ENCODE measurements around the gene RBP5.

DNA sequence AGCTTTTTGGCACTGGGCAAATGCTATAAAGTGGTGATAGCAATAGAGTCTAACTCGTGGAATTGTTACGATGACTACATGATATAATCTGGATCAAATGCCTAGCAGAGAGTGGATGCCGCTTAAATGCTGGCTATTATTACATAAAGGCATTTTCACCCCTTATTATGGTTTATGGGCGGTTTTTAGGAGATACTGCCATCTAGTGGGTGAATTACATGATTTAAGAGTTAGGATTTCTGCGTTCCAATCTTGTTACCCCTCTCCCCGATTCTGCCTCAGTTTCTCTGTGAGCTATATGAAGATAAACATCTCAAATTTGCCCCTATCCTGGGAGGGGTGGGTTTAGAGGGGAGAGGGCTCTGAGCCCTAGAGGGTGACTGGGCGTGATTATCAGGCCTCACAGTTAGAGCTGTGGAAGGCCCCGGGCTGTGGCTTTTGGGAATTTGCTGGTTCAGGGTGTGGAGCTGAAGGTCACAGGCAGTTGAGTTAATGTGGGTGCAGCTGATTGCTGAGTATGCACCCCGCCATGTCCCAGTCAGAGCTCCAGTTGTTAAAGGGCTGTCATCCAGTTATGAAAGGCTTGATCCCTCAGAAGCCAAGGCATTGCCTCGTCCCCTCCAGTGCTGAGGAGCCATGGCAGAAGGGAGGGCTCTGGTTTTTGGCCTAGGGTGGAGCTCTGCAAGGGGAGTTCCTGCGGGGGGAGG, 15.9 kb upstream of the RBP5 start:
- TF ChIP-seq, protein P1, sequence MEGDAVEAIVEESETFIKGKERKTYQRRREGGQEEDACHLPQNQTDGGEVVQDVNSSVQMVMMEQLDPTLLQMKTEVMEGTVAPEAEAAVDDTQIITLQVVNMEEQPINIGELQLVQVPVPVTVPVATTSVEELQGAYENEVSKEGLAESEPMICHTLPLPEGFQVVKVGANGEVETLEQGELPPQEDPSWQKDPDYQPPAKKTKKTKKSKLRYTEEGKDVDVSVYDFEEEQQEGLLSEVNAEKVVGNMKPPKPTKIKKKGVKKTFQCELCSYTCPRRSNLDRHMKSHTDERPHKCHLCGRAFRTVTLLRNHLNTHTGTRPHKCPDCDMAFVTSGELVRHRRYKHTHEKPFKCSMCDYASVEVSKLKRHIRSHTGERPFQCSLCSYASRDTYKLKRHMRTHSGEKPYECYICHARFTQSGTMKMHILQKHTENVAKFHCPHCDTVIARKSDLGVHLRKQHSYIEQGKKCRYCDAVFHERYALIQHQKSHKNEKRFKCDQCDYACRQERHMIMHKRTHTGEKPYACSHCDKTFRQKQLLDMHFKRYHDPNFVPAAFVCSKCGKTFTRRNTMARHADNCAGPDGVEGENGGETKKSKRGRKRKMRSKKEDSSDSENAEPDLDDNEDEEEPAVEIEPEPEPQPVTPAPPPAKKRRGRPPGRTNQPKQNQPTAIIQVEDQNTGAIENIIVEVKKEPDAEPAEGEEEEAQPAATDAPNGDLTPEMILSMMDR (IDR thresholded peaks at IDR 0.05) = peak; percentile 45 to 74 (median 56)
- TF ChIP-seq POLR2A (IDR thresholded peaks at IDR 0.05) = no peak
